PFSK-1 (cell line): ENCODE data around the gene RHPN2. TPM values are rescaled to one million over a fixed set of nuclear protein-coding genes. Genes with fewer than 3 reads are reported as not detected.

Experiments
- FOXP2 ChIP-seq: optimal IDR thresholded peaks from 2 replicates; pipeline ENCODE3; 2011; ENCODE audit warnings: borderline replicate concordance, control low read depth, inconsistent platforms; ENCODE audit not compliant: insufficient read depth; ENCODE audit errors: extremely low read length, extremely low read depth
- POLR2AphosphoS5 ChIP-seq: IDR thresholded peaks from 2 replicates; pipeline ENCODE4 v1.6.1; 2012; ENCODE audit warnings: low read depth, mild to moderate bottlenecking, control low read depth, low read length, moderate library complexity
- REST ChIP-seq, 2 experiments: IDR thresholded peaks; 2 replicates each; pipeline versions ENCODE4 v1.6.1 to v1.8.0; 2011 to 2012; ENCODE audit warnings: low read depth in 2 of 2, low read length in 2 of 2, control low read depth in 1 of 2, inconsistent platforms in 1 of 2, mild to moderate bottlenecking in 1 of 2, moderate library complexity in 1 of 2; ENCODE audit not compliant: insufficient read depth in 1 of 2
- SIN3A ChIP-seq: IDR thresholded peaks from 2 replicates; pipeline ENCODE4 v1.6.1; 2012; ENCODE audit warnings: mild to moderate bottlenecking, low read length, moderate library complexity, borderline replicate concordance; ENCODE audit not compliant: insufficient read depth
- TAF1 ChIP-seq: IDR thresholded peaks from 2 replicates; pipeline ENCODE4 v1.6.1; 2012; ENCODE audit warnings: low read length, control low read depth, borderline replicate concordance; ENCODE audit not compliant: insufficient read depth
- polyA plus RNA-seq: library from polyadenylated mRNA; unstranded; fragments of >200 nt; gene quantifications from one replicate; pipeline ENCODE4 v1.2.1, GENCODE V29; 2012; ENCODE audit warnings: low read depth, missing spikeins; ENCODE audit not compliant: insufficient read length

Gene RHPN2
- polyA plus RNA-seq: 11.5 TPM

GRCh38 chr19:33064792-33065550 lies at the start of gene RHPN2:
Gene RHPN2, minus strand, starts transcription at chr19:33064888. Its CDS starts 36 bp downstream, at chr19:33064852.
- TF ChIP-seq POLR2AphosphoS5 (peak; percentile 78; the same call in 1 of the 2 replicates), REST (IDR thresholded peaks at IDR 0.05; ENCODE audit: insufficient read depth in 1 of 2, low read depth in 2 of 2, low read length in 2 of 2) (no peak), TAF1 (peak; percentile 62; the same call in 1 of the 2 replicates), FOXP2 (peak; percentile 25), SIN3A (no peak)

DNA sequence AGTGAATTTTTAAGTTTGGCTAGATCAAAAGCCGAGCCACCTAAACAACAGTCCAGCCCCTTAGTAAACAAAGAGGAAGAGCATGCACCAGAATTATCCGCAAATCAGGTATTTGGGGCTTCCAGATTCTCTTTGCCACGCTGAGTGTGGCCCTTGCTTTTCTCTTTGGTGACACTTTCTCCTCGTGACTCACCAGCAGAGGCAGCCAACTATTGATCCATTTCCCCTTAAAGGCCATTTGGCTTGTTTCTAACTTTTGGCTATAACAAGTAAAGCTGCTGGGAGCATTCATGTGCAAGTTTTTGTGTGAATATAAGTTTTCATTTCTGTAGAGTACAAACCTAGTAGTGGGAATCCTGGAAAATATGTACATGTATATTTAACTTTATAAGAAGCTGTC lies 49.6 kb upstream of the RHPN2 start:
- TF ChIP-seq FOXP2: no peak
- no peak for TF ChIP-seq SIN3A
- TF ChIP-seq REST (IDR thresholded peaks at IDR 0.05; ENCODE audit: insufficient read depth in 1 of 2, low read depth in 2 of 2, low read length in 2 of 2): no peak
- no peak for TF ChIP-seq TAF1
- TF ChIP-seq POLR2AphosphoS5: no peak

DNA sequence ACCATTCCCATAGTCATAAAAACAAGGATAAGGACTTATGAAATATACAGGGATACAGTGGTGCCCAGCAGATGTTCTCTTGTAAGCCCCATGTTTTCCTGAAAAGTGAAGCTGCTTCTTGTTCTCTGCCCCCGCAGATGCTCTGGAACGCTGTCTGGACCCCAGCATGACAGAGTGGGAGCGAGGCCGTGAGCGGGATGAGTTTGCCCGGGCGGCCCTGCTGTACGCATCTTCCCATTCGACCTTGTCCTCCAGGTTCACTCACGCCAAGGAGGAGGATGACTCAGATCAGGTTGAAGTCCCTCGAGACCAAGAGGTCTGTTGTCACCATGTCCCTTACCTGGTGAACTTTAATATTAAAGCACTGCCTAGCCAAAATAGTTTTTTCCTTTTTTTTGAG lies 46.9 kb upstream of the RHPN2 start:
- TF ChIP-seq TAF1 (no peak), POLR2AphosphoS5 (no peak), SIN3A (no peak), REST (IDR thresholded peaks at IDR 0.05; ENCODE audit: insufficient read depth in 1 of 2, low read depth in 2 of 2, low read length in 2 of 2) (no peak), FOXP2 (no peak)

- no peak for TF ChIP-seq POLR2AphosphoS5
- no peak for TF ChIP-seq TAF1
- no peak for TF ChIP-seq SIN3A
- no peak for TF ChIP-seq REST (IDR thresholded peaks at IDR 0.05; ENCODE audit: insufficient read depth in 1 of 2, low read depth in 2 of 2, low read length in 2 of 2)
- TF ChIP-seq FOXP2: no peak
Observed at GRCh38 chr19:33110137-33110910, 45.6 kb upstream of the RHPN2 start.
